Uterus (tissue), 4 donors: Measurements from ENCODE around the gene ESRRA. TPM values are rescaled to one million over a fixed set of nuclear protein-coding genes. Genes with fewer than 3 reads are reported as not detected.

Source experiments
- DNase-seq, 2 donors: peaks; one replicate each; pipeline ENCODE4 v3.0.0-alpha.2; 2019 to 2020
- H3K27ac ChIP-seq, 2 donors: fragments of 200-600 bp; sonication (generic); 1 replicate in 1 of 2; 2 replicates in 1 of 2; pipeline ENCODE4 v1.5.1; 2016 to 2018
- H3K27me3 ChIP-seq, 2 donors: fragments of 200-600 bp; sonication (generic); one replicate each; pipeline ENCODE4 v1.5.1; 2018 to 2019; ENCODE audit warnings: control low read depth in 1 of 2
- H3K36me3 ChIP-seq, 2 donors: fragments of 200-600 bp; sonication (generic); one replicate each; pipeline ENCODE4 v1.5.1; 2019; ENCODE audit warnings: control low read depth in 1 of 2
- H3K4me1 ChIP-seq, 2 donors: fragments of 200-600 bp; sonication (generic); one replicate each; pipeline ENCODE4 v1.5.1; 2018 to 2019; ENCODE audit warnings: control low read depth in 1 of 2
- H3K4me3 ChIP-seq, 2 donors: fragments of 200-600 bp; sonication (generic); 1 replicate in 1 of 2; 2 replicates in 1 of 2; pipeline ENCODE4 v1.5.1; 2018 to 2019; ENCODE audit warnings: mild to moderate bottlenecking in 1 of 2
- H3K9me3 ChIP-seq, 2 donors: fragments of 200-600 bp; sonication (generic); one replicate each; pipeline ENCODE4 v1.5.1; 2019; ENCODE audit warnings: control low read depth in 1 of 2
- CTCF ChIP-seq, 4 experiments: fragments of 200-600 bp in 2 of 4; fragments of 450-650 bp in 2 of 4; sonication (generic) in 2 of 4; IDR thresholded peaks; one replicate each; pipeline ENCODE4 v1.5.1; 2016 to 2019; ENCODE audit warnings: antibody characterized with exemption in 4 of 4, mild to moderate bottlenecking in 2 of 4, moderate library complexity in 1 of 4
- POLR2A ChIP-seq, 2 donors: fragments of 450-650 bp; IDR thresholded peaks; one replicate each; pipeline ENCODE4 v1.6.1; 2016; ENCODE audit warnings: antibody characterized with exemption in 2 of 2, mild to moderate bottlenecking in 1 of 2, moderate library complexity in 1 of 2
- intact Hi-C: fragments of 100-400 bp; cut with DNase I; formaldehyde crosslinking; loops from one replicate; pipeline ENCODE4 v1.15.1; 2023; ENCODE audit warnings: low total_unique reads
- total RNA-seq, 4 donors: library from RNA; depleted of rRNA in 3 of 4; stranded (reverse); fragments of >200 nt in 3 of 4; gene quantifications; one replicate each; pipeline versions ENCODE4 v1.1.0 to v1.2.4, GENCODE V29; 2014 to 2023
- donor health status: DM: yes; HTN: yes; CAD: no.

ESRRA gene
- total RNA-seq, 4 donors from 2014 or later, result 12.1 to 49.2 (median 17.5) TPM

- Histone ChIP-seq H3K27me3 (peaks cover 20 to 27% of the 10 kb centered on the region in 2 donors), H3K27ac (no peak overlapping the region), H3K4me3 (no peak overlapping the region), H3K36me3 (no peaks in the 10 kb centered on the region), H3K4me1 (peaks cover 0 to 22% of the 10 kb centered on the region in 2 donors), H3K9me3 (no peaks in the 10 kb centered on the region)
- TF ChIP-seq CTCF (IDR thresholded peaks at IDR 0.05) (no peak), POLR2A (IDR thresholded peaks at IDR 0.05) (no peak)
- intact Hi-C loops, result loop anchor here (5.0 kb wide), 1 partner anchor 90 kb away; the partner anchor contains the start of gene FERMT3
- DNase-seq, result no peak
Observed at GRCh38 chr11:64296830-64297698, 8.3 kb upstream of the ESRRA start.

GRCh38 chr11:64297699-64298358 is 7.5 kb upstream of the ESRRA start:
- Histone ChIP-seq H3K4me3 (no peak overlapping the region), H3K27me3 (peaks cover 19% of the 10 kb centered on the region in 2 donors), H3K9me3 (no peaks in the 10 kb centered on the region), H3K27ac (no peak overlapping the region), H3K4me1 (peaks cover 0 to 17% of the 10 kb centered on the region in 2 donors), H3K36me3 (no peaks in the 10 kb centered on the region)
- TF ChIP-seq CTCF (IDR thresholded peaks at IDR 0.05) (no peak), POLR2A (IDR thresholded peaks at IDR 0.05) (no peak)
- intact Hi-C loops, result loop anchor here (5.0 kb wide), 1 partner anchor 91 kb away; the partner anchor contains the start of gene FERMT3
- no peak for DNase-seq

GRCh38 chr11:64298966-64299846 is 6.1 kb upstream of the ESRRA start:
- H3K36me3 ChIP-seq, result no peaks in the 10 kb centered on the region
- H3K4me3 ChIP-seq, result peak overlapping the region; percentile 4 to 16
- peak overlapping the region in 1 of 2 donors; percentile 63 for H3K27ac ChIP-seq
- H3K9me3 ChIP-seq, result no peaks in the 10 kb centered on the region
- peak; percentile 43 to 58 for DNase-seq
- peak in 1 of 4 experiments; percentile 4 for TF ChIP-seq CTCF (IDR thresholded peaks at IDR 0.05)
- TF ChIP-seq POLR2A (IDR thresholded peaks at IDR 0.05), result no peak
- intact Hi-C loops, result loop anchor here (5.0 kb wide), 1 partner anchor 92 kb away; the partner anchor contains the start of gene FERMT3
- peaks cover 0 to 20% of the 10 kb centered on the region in 2 donors for H3K4me1 ChIP-seq
- peaks cover 15 to 19% of the 10 kb centered on the region in 2 donors for H3K27me3 ChIP-seq

GRCh38 chr11:64299847-64300648 is 5.3 kb upstream of the ESRRA start, which contains the start of gene CATSPERZ:
CATSPERZ (plus strand) TSS chr11:64300358; CDS start chr11:64300411, 53 bp downstream.
- TF ChIP-seq POLR2A (IDR thresholded peaks at IDR 0.05) (no peak), CTCF (IDR thresholded peaks at IDR 0.05) (no peak)
- Histone ChIP-seq H3K9me3 (no peaks in the 10 kb centered on the region), H3K27ac (peak within 1 kb of the TSS in 1 of 2 donors; percentile 63), H3K27me3 (peaks cover 15 to 19% of the 10 kb centered on the region in 2 donors), H3K36me3 (no peaks in the 10 kb centered on the region), H3K4me1 (peaks cover 0 to 20% of the 10 kb centered on the region in 2 donors), H3K4me3 (peak within 1 kb of the TSS; percentile 4 to 16)
- intact Hi-C loops, result loop anchor here (5.0 kb wide), 1 partner anchor 93 kb away; the partner anchor contains the start of gene FERMT3
- DNase-seq, result no peak
